NCI-H1417 treated with DMSO at 0.1 percent for 48 hours (cell line): ENCODE results near the gene OGA.
"Not testable (repeated sequence)": the region's sequence is repeated elsewhere in the genome, so short reads cannot be mapped to it uniquely, and the experiment has no call there.

Experiments
- DNase-seq: peaks from one replicate; lab custom pipeline; 2025; lab: John Stamatoyannopoulos, UW

OGA gene

GRCh38 chr10:101797403-101798059, 20.7 kb downstream of the OGA start:
- DNase-seq = no peak

GRCh38 chr10:101793526-101793925, 24.7 kb downstream of the OGA start:
- DNase-seq = no peak

GRCh38 chr10:101789686-101790085, 28.6 kb downstream of the OGA start:
- no peak for DNase-seq

- not testable (repeated sequence) for DNase-seq
Measured at GRCh38 chr10:101789231-101789630, 29.0 kb downstream of the OGA start.

GRCh38 chr10:101785801-101786200, 32.4 kb downstream of the OGA start:
- no peak for DNase-seq

- DNase-seq = no peak
Measured at GRCh38 chr10:101784558-101784957, 33.7 kb downstream of the OGA start.

- no peak for DNase-seq
Measured at GRCh38 chr10:101783736-101784118, 34.5 kb downstream of the OGA start.

GRCh38 chr10:101782811-101783735, 35.2 kb downstream of the OGA start, which contains the start of gene NPM3:
Gene NPM3 (minus strand): TSS chr10:101783446. CDS start chr10:101783390, 56 bp downstream.
- no peak for DNase-seq

- no peak for DNase-seq
Measured at GRCh38 chr10:101781984-101782810, 36.0 kb downstream of the OGA start.

GRCh38 chr10:101781655-101781983, 36.6 kb downstream of the OGA start:
- DNase-seq = no peak

- DNase-seq = no peak
Measured at GRCh38 chr10:101780818-101781654, 37.2 kb downstream of the OGA start.

- no peak for DNase-seq
Measured at GRCh38 chr10:101780187-101780817, 37.9 kb downstream of the OGA start.

GRCh38 chr10:101779544-101780186, 38.6 kb downstream of the OGA start:
- no peak for DNase-seq

- DNase-seq = no peak
Measured at GRCh38 chr10:101778781-101779543, 39.3 kb downstream of the OGA start.

- no peak for DNase-seq
Measured at GRCh38 chr10:101778151-101778780, 40.0 kb downstream of the OGA start.

GRCh38 chr10:101777619-101778145, 40.6 kb downstream of the OGA start:
- DNase-seq = no peak

- DNase-seq = no peak
Measured at GRCh38 chr10:101776161-101776817, 42.0 kb downstream of the OGA start.
